IMR-90 (cell line): ENCODE results near the gene GTSE1. TPM values are rescaled to one million over a fixed set of nuclear protein-coding genes. Genes with fewer than 3 reads are reported as not detected.

Source experiments
- ATAC-seq: fragments of 200-7000 bp; cut with Tn5 transposase; 2 replicates; pipeline ENCODE4 v1.9.1; 2020; ENCODE audit warnings: low read depth, mild to moderate bottlenecking, moderate library complexity
- BruUV-seq: library from RNA; stranded (reverse); fragments of 400-500 nt; replicated peaks from 2 replicates; lab custom pipeline; 2021; lab: Mats Ljungman, UMichigan
- CTCF ChIA-PET: fragments of 300-600 bp; formaldehyde crosslinking; extraction: SDS; loops from one replicate; lab custom pipeline; 2021; ENCODE audit warnings: antibody characterized with exemption; lab: Yijun Ruan, JAX
- POLR2A ChIA-PET: fragments of 300-600 bp; sonication (Branson Sonifier 250); formaldehyde crosslinking; loops from one replicate; lab custom pipeline; 2022; ENCODE audit warnings: antibody characterized with exemption; ENCODE audit not compliant: unreplicated experiment; lab: Charles Lee
- DNase-seq: peaks from one replicate; pipeline ENCODE4 v3.0.0; 2013
- H2AFZ ChIP-seq: replicated peaks from 2 replicates; pipeline ENCODE3; 2013; ENCODE audit warnings: low read length, mild to moderate bottlenecking; ENCODE audit not compliant: poor library complexity
- H2AK5ac ChIP-seq: 2 replicates; pipeline ENCODE4 v1.6.1; 2013; ENCODE audit warnings: low read depth, low read length, inconsistent platforms
- H2AK9ac ChIP-seq: replicated peaks from 2 replicates; pipeline ENCODE3; 2013; ENCODE audit warnings: mild to moderate bottlenecking, low read depth, low read length, moderate library complexity; ENCODE audit not compliant: poor library complexity
- H2BK120ac ChIP-seq: 2 replicates; pipeline ENCODE4 v1.6.1; 2013; ENCODE audit warnings: low read depth, low read length, inconsistent platforms
- H2BK15ac ChIP-seq: 3 replicates; pipeline ENCODE4 v1.6.1; 2013; ENCODE audit warnings: low read depth, low read length, inconsistent platforms
- H2BK20ac ChIP-seq: 2 replicates; pipeline ENCODE4 v1.6.1; 2013; ENCODE audit warnings: low read depth, mild to moderate bottlenecking, inconsistent platforms, low read length, moderate library complexity
- H2BK5ac ChIP-seq: 2 replicates; pipeline ENCODE4 v1.6.1; 2013; ENCODE audit warnings: mild to moderate bottlenecking, low read depth, low read length, inconsistent platforms; ENCODE audit not compliant: poor library complexity, severe bottlenecking
- H3K14ac ChIP-seq: replicated peaks from 2 replicates; pipeline ENCODE4 v1.6.1; 2013; ENCODE audit warnings: low read depth, low read length, inconsistent platforms
- H3K18ac ChIP-seq: 2 replicates; pipeline ENCODE4 v1.6.1; 2013; ENCODE audit warnings: low read depth, low read length, control low read depth
- H3K23ac ChIP-seq: 2 replicates; pipeline ENCODE4 v1.6.1; 2013; ENCODE audit warnings: low read depth, low read length, inconsistent platforms
- H3K27ac ChIP-seq: 2 replicates; pipeline ENCODE4 v1.5.1; 2013; ENCODE audit warnings: mild to moderate bottlenecking, control low read depth, low read length; ENCODE audit not compliant: insufficient read depth
- H3K27me3 ChIP-seq: 2 replicates; pipeline ENCODE4 v1.6.1; 2013; ENCODE audit warnings: low read length; ENCODE audit not compliant: control insufficient read depth, insufficient read depth
- H3K36me3 ChIP-seq: 2 replicates; pipeline ENCODE4 v1.6.1; 2013; ENCODE audit warnings: low read length, mixed read lengths; ENCODE audit not compliant: control insufficient read depth, insufficient read depth
- H3K4ac ChIP-seq: 2 replicates; pipeline ENCODE4 v1.6.1; 2013; ENCODE audit warnings: low read depth, low read length, inconsistent platforms
- H3K4me1 ChIP-seq: 2 replicates; pipeline ENCODE4 v1.6.1; 2013; ENCODE audit warnings: low read length, mixed read lengths; ENCODE audit not compliant: control insufficient read depth, insufficient read depth
- H3K4me2 ChIP-seq: 2 replicates; pipeline ENCODE4 v1.6.1; 2013; ENCODE audit warnings: low read depth, mild to moderate bottlenecking, control low read depth, low read length, moderate library complexity
- H3K4me3 ChIP-seq: 2 replicates; pipeline ENCODE4 v1.5.1; 2013; ENCODE audit warnings: low read depth, mild to moderate bottlenecking, control low read depth, low read length, moderate library complexity; ENCODE audit not compliant: insufficient read depth
- H3K56ac ChIP-seq: 2 replicates; pipeline ENCODE4 v1.6.1; 2013; ENCODE audit warnings: low read length, inconsistent platforms; ENCODE audit not compliant: insufficient read depth; ENCODE audit errors: extremely low read depth
- H3K79me1 ChIP-seq, 2 experiments: 2 replicates each; pipeline ENCODE4 v1.6.1; 2013; ENCODE audit warnings: low read length in 2 of 2, inconsistent platforms in 1 of 2, low read depth in 1 of 2
- H3K9ac ChIP-seq: 2 replicates; pipeline ENCODE4 v1.6.1; 2013; ENCODE audit warnings: low read depth, low read length, control low read depth
- H3K9me1 ChIP-seq: 2 replicates; pipeline ENCODE4 v1.6.1; 2013; ENCODE audit warnings: low read length, inconsistent platforms; ENCODE audit not compliant: insufficient read depth
- H3K9me3 ChIP-seq: 2 replicates; pipeline ENCODE4 v1.6.1; 2013; ENCODE audit warnings: low read length; ENCODE audit not compliant: control insufficient read depth, insufficient read depth
- H4K20me1 ChIP-seq: 2 replicates; pipeline ENCODE4 v1.6.1; 2013; ENCODE audit warnings: low read length, inconsistent platforms; ENCODE audit not compliant: insufficient read depth
- H4K5ac ChIP-seq: 2 replicates; pipeline ENCODE4 v1.6.1; 2013; ENCODE audit warnings: mild to moderate bottlenecking, low read depth, low read length, control low read depth
- H4K8ac ChIP-seq, 2 experiments: 2 replicates each; pipeline ENCODE4 v1.6.1; 2013; ENCODE audit warnings: low read depth in 2 of 2, low read length in 2 of 2, control low read depth in 1 of 2, inconsistent platforms in 1 of 2
- H4K91ac ChIP-seq: 2 replicates; pipeline ENCODE4 v1.6.1; 2013; ENCODE audit warnings: low read depth, low read length, inconsistent platforms; ENCODE audit not compliant: insufficient read depth
- BHLHE40 ChIP-seq: fragments of 150-350 bp; IDR thresholded peaks from 2 replicates; pipeline ENCODE4 v1.6.1; 2016; ENCODE audit warnings: mild to moderate bottlenecking, low read depth, low read length
- CEBPB ChIP-seq: IDR thresholded peaks from 2 replicates; pipeline ENCODE4 v1.6.1; 2012; ENCODE audit warnings: low read depth, low read length, improper control_type of control experiment
- CHD1 ChIP-seq: IDR thresholded peaks from 2 replicates; pipeline ENCODE4 v1.6.1; 2012; ENCODE audit warnings: low read depth, low read length, improper control_type of control experiment
- FOS ChIP-seq: fragments of 150-350 bp; IDR thresholded peaks from 2 replicates; pipeline ENCODE4 v1.6.1; 2016; ENCODE audit warnings: low read depth, low read length
- MAFK ChIP-seq: IDR thresholded peaks from 2 replicates; pipeline ENCODE4 v1.6.1; 2012; ENCODE audit warnings: low read depth, low read length, improper control_type of control experiment
- MAZ ChIP-seq: IDR thresholded peaks from 2 replicates; pipeline ENCODE4 v1.6.1; 2012; ENCODE audit warnings: low read depth, mild to moderate bottlenecking, low read length, improper control_type of control experiment, moderate library complexity, borderline replicate concordance
- MXI1 ChIP-seq: IDR thresholded peaks from 2 replicates; pipeline ENCODE4 v1.6.1; 2012; ENCODE audit warnings: low read depth, mild to moderate bottlenecking, low read length, moderate library complexity, borderline replicate concordance
- NFE2L2 ChIP-seq: fragments of 150-350 bp; IDR thresholded peaks from 2 replicates; pipeline ENCODE4 v1.6.1; 2016; ENCODE audit warnings: low read depth, mild to moderate bottlenecking, low read length
- POLR2A ChIP-seq: IDR thresholded peaks from 2 replicates; pipeline ENCODE4 v1.6.1; 2012; ENCODE audit warnings: mild to moderate bottlenecking, low read depth, low read length
- RAD21 ChIP-seq: IDR thresholded peaks from 2 replicates; pipeline ENCODE4 v1.6.1; 2012; ENCODE audit warnings: low read length, improper control_type of control experiment
- RCOR1 ChIP-seq: IDR thresholded peaks from 2 replicates; pipeline ENCODE4 v1.6.1; 2012; ENCODE audit warnings: mild to moderate bottlenecking, low read length, improper control_type of control experiment; ENCODE audit not compliant: insufficient replicate concordance
- RFX5 ChIP-seq: IDR thresholded peaks from 2 replicates; pipeline ENCODE4 v1.8.0; 2012; ENCODE audit warnings: low read depth, mild to moderate bottlenecking, low read length, moderate library complexity
- SMC3 ChIP-seq: fragments of 150-350 bp; IDR thresholded peaks from 2 replicates; pipeline ENCODE4 v1.6.1; 2016; ENCODE audit warnings: low read depth, mild to moderate bottlenecking, antibody characterized with exemption, low read length, moderate library complexity
- WGBS, 2 experiments: methylation state at CpG; one replicate each; pipeline versions ENCODE4 v1.1.5 to v1.1.7; 2013; ENCODE audit warnings: missing lambda C conversion rate in 2 of 2; ENCODE audit not compliant: insufficient read length in 1 of 2; ENCODE audit errors: extremely low coverage in 2 of 2; 5-methylcytosine and 5-hydroxymethylcytosine counted together
- dilution Hi-C: fragments of 300-500 bp; cut with HindIII; formaldehyde crosslinking; loops from one replicate; pipeline ENCODE4 v1.14.3; 2018; ENCODE audit warnings: low sequenced_read_pairs; ENCODE audit not compliant: unreplicated experiment
- in situ Hi-C: fragments of 300-500 bp; cut with MboI; formaldehyde crosslinking; loops from 3 replicates; pipeline ENCODE4 v1.14.3; 2019; ENCODE audit warnings: low sequenced_read_pairs, inconsistent platforms, mixed read lengths
- intact Hi-C: fragments of 100-400 bp; cut with micrococcal nuclease; formaldehyde crosslinking; loops from 2 replicates; pipeline ENCODE4 v1.10.0; 2022
- polyA plus RNA-seq, 3 experiments: library from polyadenylated mRNA; depleted of rRNA; stranded (reverse); fragments of >200 nt; gene quantifications; 2 replicates each; pipeline ENCODE4 v1.2.3, GENCODE V29; 2012; ENCODE audit warnings: low replicate concordance in 1 of 3
- total RNA-seq: library from RNA; depleted of rRNA; stranded (reverse); fragments of >200 nt; gene quantifications from 2 replicates; pipeline ENCODE4 v1.2.3, GENCODE V29; 2012
- TF ChIP-seq, protein P1 (sequence below): fragments of 150-350 bp; IDR thresholded peaks from 2 replicates; pipeline ENCODE4 v1.6.1; 2016; ENCODE audit warnings: low read depth, mild to moderate bottlenecking, low read length, moderate library complexity, borderline replicate concordance
- TF ChIP-seq, protein P2 (sequence below): conservative IDR thresholded peaks from 2 replicates; pipeline ENCODE4 v1.5.1; 2012; ENCODE audit warnings: mild to moderate bottlenecking, low read depth, low read length, improper control_type of control experiment
- TF ChIP-seq, protein P3 (sequence below): fragments of 150-350 bp; IDR thresholded peaks from 2 replicates; pipeline ENCODE4 v1.6.1; 2017; ENCODE audit warnings: mild to moderate bottlenecking, antibody characterized with exemption, low read length, low read depth

GTSE1 gene
- total and polyA plus RNA-seq, 2 of the 4 experiments (the other 2 are of a cell fraction) = 5.9 to 17.1 TPM

DNA sequence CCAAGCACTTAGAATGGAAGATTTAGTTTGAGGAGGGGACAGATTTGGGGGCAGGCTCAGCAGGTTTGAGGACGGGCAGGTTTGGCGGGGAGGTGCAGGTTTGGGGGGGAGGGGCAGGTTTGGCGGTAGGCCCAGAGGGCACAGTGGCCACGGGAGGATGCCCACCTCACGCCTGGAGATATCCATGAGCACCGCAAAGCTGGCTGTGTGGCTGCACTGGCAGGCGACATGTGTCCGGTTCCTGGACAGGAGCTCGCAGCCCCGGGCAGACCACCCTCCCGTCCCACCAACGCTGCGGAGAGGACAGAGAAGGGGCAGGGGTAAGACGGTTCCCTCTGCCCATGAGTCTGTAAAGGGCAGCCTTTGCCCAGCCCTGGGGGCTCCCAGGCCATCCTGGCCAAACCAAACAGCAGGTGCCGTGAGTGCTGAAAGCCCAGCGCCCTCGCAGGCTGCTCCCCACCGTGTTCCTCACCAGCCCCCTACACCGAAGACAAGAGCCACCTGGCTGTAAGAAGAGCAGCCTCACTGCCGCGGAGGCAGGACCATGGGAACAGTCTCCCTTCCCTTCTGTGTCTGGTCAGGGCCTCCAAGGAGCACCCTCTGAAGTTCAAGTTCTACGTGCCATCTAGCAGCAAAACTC, 81.9 kb downstream of the GTSE1 start:
- H3K9ac ChIP-seq = no peak overlapping the region
- peaks cover 16% of the 10 kb centered on the region; the same call in 1 of the 2 replicates for H3K27me3 ChIP-seq

More for the DNA sequence above, 81.9 kb downstream of the GTSE1 start:
- Histone ChIP-seq H4K20me1 (no peaks in the 10 kb centered on the region), H3K27ac (no peak overlapping the region), H3K18ac (no peak overlapping the region), H4K5ac (no peak overlapping the region), H3K79me1 (no peaks in the 10 kb centered on the region), H2BK20ac (no peak overlapping the region), H4K91ac (no peak overlapping the region), H3K9me3 (peaks cover 6% of the 10 kb centered on the region), H3K4me1 (no peaks in the 10 kb centered on the region; the same call in 1 of the 2 replicates), H2AK5ac (no peak overlapping the region), H3K23ac (no peak overlapping the region), H3K4ac (no peak overlapping the region), H2AFZ (no peak overlapping the region), H3K4me2 (no peak overlapping the region), H3K56ac (no peak overlapping the region), H3K14ac (no peak overlapping the region), H2BK15ac (no peak overlapping the region), H3K9me1 (no peaks in the 10 kb centered on the region), H3K36me3 (no peaks in the 10 kb centered on the region), H2BK120ac (no peak overlapping the region), H2BK5ac (no peak overlapping the region), H2AK9ac (no peak overlapping the region), H3K4me3 (no peak overlapping the region), H4K8ac (no peak overlapping the region)
- 52% methylated on average over 16 of the region's 22 CpGs; no CpG with 5 or more reads in 1 of the 2 experiments for WGBS, 2 experiments
- POLR2A ChIA-PET = no interaction called here
- in situ Hi-C loops (no loop called here), intact Hi-C loops (no loop called here), dilution Hi-C loops (no loop called here)
- ATAC-seq = no peak
- no peak for TF ChIP-seq RCOR1
- TF ChIP-seq CEBPB = no peak
- TF ChIP-seq, protein P1, sequence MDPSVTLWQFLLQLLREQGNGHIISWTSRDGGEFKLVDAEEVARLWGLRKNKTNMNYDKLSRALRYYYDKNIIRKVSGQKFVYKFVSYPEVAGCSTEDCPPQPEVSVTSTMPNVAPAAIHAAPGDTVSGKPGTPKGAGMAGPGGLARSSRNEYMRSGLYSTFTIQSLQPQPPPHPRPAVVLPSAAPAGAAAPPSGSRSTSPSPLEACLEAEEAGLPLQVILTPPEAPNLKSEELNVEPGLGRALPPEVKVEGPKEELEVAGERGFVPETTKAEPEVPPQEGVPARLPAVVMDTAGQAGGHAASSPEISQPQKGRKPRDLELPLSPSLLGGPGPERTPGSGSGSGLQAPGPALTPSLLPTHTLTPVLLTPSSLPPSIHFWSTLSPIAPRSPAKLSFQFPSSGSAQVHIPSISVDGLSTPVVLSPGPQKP = no peak
- no peak for TF ChIP-seq RFX5
- TF ChIP-seq NFE2L2 = no peak
- TF ChIP-seq BHLHE40 = no peak
- TF ChIP-seq MAZ = no peak
- no peak for TF ChIP-seq CHD1
- TF ChIP-seq, protein P2, sequence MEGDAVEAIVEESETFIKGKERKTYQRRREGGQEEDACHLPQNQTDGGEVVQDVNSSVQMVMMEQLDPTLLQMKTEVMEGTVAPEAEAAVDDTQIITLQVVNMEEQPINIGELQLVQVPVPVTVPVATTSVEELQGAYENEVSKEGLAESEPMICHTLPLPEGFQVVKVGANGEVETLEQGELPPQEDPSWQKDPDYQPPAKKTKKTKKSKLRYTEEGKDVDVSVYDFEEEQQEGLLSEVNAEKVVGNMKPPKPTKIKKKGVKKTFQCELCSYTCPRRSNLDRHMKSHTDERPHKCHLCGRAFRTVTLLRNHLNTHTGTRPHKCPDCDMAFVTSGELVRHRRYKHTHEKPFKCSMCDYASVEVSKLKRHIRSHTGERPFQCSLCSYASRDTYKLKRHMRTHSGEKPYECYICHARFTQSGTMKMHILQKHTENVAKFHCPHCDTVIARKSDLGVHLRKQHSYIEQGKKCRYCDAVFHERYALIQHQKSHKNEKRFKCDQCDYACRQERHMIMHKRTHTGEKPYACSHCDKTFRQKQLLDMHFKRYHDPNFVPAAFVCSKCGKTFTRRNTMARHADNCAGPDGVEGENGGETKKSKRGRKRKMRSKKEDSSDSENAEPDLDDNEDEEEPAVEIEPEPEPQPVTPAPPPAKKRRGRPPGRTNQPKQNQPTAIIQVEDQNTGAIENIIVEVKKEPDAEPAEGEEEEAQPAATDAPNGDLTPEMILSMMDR = no peak
- TF ChIP-seq, protein P3, sequence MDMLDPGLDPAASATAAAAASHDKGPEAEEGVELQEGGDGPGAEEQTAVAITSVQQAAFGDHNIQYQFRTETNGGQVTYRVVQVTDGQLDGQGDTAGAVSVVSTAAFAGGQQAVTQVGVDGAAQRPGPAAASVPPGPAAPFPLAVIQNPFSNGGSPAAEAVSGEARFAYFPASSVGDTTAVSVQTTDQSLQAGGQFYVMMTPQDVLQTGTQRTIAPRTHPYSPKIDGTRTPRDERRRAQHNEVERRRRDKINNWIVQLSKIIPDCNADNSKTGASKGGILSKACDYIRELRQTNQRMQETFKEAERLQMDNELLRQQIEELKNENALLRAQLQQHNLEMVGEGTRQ = no peak
- no peak for TF ChIP-seq MAFK
- TF ChIP-seq MXI1 = no peak
- no peak for TF ChIP-seq POLR2A
- TF ChIP-seq FOS = no peak
- TF ChIP-seq SMC3 = no peak
- no peak for TF ChIP-seq RAD21
- CTCF ChIA-PET = no interaction called here
- BruUV-seq = no TSS peak
- DNase-seq = no peak
